ENCODE data around the gene UBAP1.

DNA sequence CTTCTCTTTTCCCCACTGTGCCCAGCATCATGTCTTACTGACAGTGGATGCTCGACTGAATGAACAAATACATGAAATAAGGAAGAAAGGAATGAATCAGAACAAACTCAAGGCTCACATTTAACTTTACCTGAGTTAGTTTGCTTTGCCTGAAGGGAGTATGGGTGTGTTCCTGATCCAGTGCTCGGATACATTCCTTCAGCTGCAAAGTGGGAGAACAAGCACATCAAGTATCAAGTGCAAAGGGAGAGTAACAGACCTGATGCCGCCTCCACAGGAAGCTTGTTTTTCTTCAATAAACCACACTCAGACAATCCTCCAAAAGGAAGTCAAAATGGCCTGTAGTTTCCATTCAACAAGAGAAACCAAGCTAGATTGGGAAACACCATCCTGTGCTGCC lies 84.1 kb downstream of the UBAP1 start:
- TF ChIP-seq TAF1 (IDR thresholded peaks at IDR 0.05; ENCODE audit: borderline replicate concordance, low read depth, low read length) = no peak
- TF ChIP-seq POLR2A (IDR thresholded peaks at IDR 0.05; ENCODE audit: low read depth, low read length) = no peak
